Thoracic aorta (tissue), 2 donors: ENCODE data around the gene CHAF1A. TPM values are rescaled to one million over a fixed set of nuclear protein-coding genes. Genes with fewer than 3 reads are reported as not detected.

Experiments
- ATAC-seq: fragments of 150-250 bp; one replicate; pipeline ENCODE4 v1.8.0; 2017; ENCODE audit warnings: low read depth; ENCODE audit not compliant: insufficient number of reproducible peaks, low FRiP score
- DNase-seq: peaks from one replicate; pipeline ENCODE4 v3.0.0-alpha.2; 2020; ENCODE audit warnings: low spot score
- H3K27ac ChIP-seq, 2 donors: fragments of 200-600 bp; sonication (generic); 1 replicate in 1 of 2; 2 replicates in 1 of 2; pipeline ENCODE4 v1.5.1; 2016; ENCODE audit warnings: mild to moderate bottlenecking in 2 of 2, moderate library complexity in 2 of 2
- H3K27me3 ChIP-seq: fragments of 200-600 bp; sonication (generic); replicated peaks from 2 replicates; pipeline ENCODE4 v1.6.0; 2016; ENCODE audit warnings: mild to moderate bottlenecking; ENCODE audit not compliant: insufficient read depth
- H3K36me3 ChIP-seq: fragments of 200-600 bp; sonication (generic); one replicate; pipeline ENCODE4 v1.5.1; 2016
- H3K4me1 ChIP-seq, 2 donors: fragments of 200-600 bp; sonication (generic); 1 replicate in 1 of 2; 2 replicates in 1 of 2; pipeline versions ENCODE4 v1.5.1 to v1.6.0; 2016; ENCODE audit warnings: low read depth in 2 of 2, mild to moderate bottlenecking in 1 of 2; ENCODE audit not compliant: control insufficient read depth in 1 of 2
- H3K4me3 ChIP-seq: fragments of 200-600 bp; sonication (generic); 2 replicates; pipeline ENCODE4 v1.5.1; 2016; ENCODE audit warnings: mild to moderate bottlenecking
- H3K9me3 ChIP-seq: fragments of 200-600 bp; sonication (generic); 2 replicates; pipeline ENCODE4 v1.5.1; 2016
- CTCF ChIP-seq: fragments of 200-600 bp; sonication (generic); IDR thresholded peaks from one replicate; pipeline ENCODE4 v1.5.1; 2019; ENCODE audit warnings: antibody characterized with exemption
- total RNA-seq, 2 donors: library from RNA; depleted of rRNA; stranded (reverse); fragments of >200 nt; gene quantifications; one replicate each; pipeline versions ENCODE4 v1.1.0 to v1.2.3, GENCODE V29; 2016

CHAF1A gene
- total RNA-seq, 2 donors from 2014 or later = 3.2 to 5.8 TPM

- no peaks in the 10 kb centered on the region for H3K27me3 ChIP-seq
- no peak for TF ChIP-seq CTCF
- ATAC-seq (no peak), DNase-seq (no peak)
- H3K9me3 ChIP-seq = no peaks in the 10 kb centered on the region
- no peak overlapping the region for H3K4me3 ChIP-seq
- peaks cover 44% of the 10 kb centered on the region for H3K36me3 ChIP-seq
- H3K27ac ChIP-seq = no peak overlapping the region
- peaks cover 12 to 25% of the 10 kb centered on the region in 2 donors for H3K4me1 ChIP-seq
Measured at GRCh38 chr19:4365341-4365740, 37.1 kb upstream of the CHAF1A start.

- no peaks in the 10 kb centered on the region for H3K27me3 ChIP-seq
- H3K36me3 ChIP-seq = peaks cover 44% of the 10 kb centered on the region
- DNase-seq = no peak
- H3K27ac ChIP-seq = no peak overlapping the region
- peaks cover 18 to 31% of the 10 kb centered on the region in 2 donors for H3K4me1 ChIP-seq
- no peak overlapping the region for H3K4me3 ChIP-seq
- TF ChIP-seq CTCF = no peak
- ATAC-seq = no peak
- H3K9me3 ChIP-seq = no peaks in the 10 kb centered on the region
Measured at GRCh38 chr19:4365791-4366665, 36.4 kb upstream of the CHAF1A start.

- ATAC-seq (no peak), DNase-seq (no peak)
- H3K4me3 ChIP-seq = no peak overlapping the region
- H3K27me3 ChIP-seq = no peaks in the 10 kb centered on the region
- H3K4me1 ChIP-seq = peaks cover 18 to 39% of the 10 kb centered on the region in 2 donors
- H3K36me3 ChIP-seq = peaks cover 38% of the 10 kb centered on the region
- no peak overlapping the region for H3K27ac ChIP-seq
- TF ChIP-seq CTCF = no peak
- H3K9me3 ChIP-seq = no peaks in the 10 kb centered on the region
Measured at GRCh38 chr19:4366666-4367335, 35.6 kb upstream of the CHAF1A start.

GRCh38 chr19:4367336-4367723 is 35.1 kb upstream of the CHAF1A start:
- ATAC-seq = no peak
- Histone ChIP-seq H3K9me3 (no peaks in the 10 kb centered on the region), H3K4me3 (no peak overlapping the region), H3K27me3 (no peaks in the 10 kb centered on the region), H3K4me1 (peaks cover 18 to 44% of the 10 kb centered on the region in 2 donors), H3K36me3 (peaks cover 33% of the 10 kb centered on the region), H3K27ac (no peak overlapping the region)
- TF ChIP-seq CTCF = no peak
- no peak for DNase-seq

- TF ChIP-seq CTCF = no peak
- Histone ChIP-seq H3K9me3 (no peaks in the 10 kb centered on the region), H3K27me3 (no peaks in the 10 kb centered on the region), H3K4me1 (peaks cover 21 to 48% of the 10 kb centered on the region in 2 donors), H3K36me3 (peaks cover 30% of the 10 kb centered on the region), H3K4me3 (no peak overlapping the region), H3K27ac (no peak overlapping the region)
- DNase-seq (no peak), ATAC-seq (no peak)
Measured at GRCh38 chr19:4367781-4368127, 34.7 kb upstream of the CHAF1A start.
